Left ventricle myocardium inferior (tissue), 1 donor: ENCODE results near the gene VIPR2. TPM values are rescaled to one million over a fixed set of nuclear protein-coding genes. Genes with fewer than 3 reads are reported as not detected.
A peak's percentile ranks its signal among the peaks of the same experiment; 100 is the strongest.

ENCODE experiments used
- DNase-seq: peaks from one replicate; pipeline ENCODE4 v3.0.0-alpha.2; 2020
- H3K27ac ChIP-seq: fragments of 200-600 bp; replicated peaks from 2 replicates; pipeline ENCODE4 v1.8.0; 2021
- H3K27me3 ChIP-seq: fragments of 200-600 bp; 2 replicates; pipeline ENCODE4 v1.8.0; 2021; ENCODE audit warnings: low read depth
- H3K36me3 ChIP-seq: fragments of 200-600 bp; 2 replicates; pipeline ENCODE4 v1.8.0; 2021
- H3K4me1 ChIP-seq: fragments of 200-600 bp; 2 replicates; pipeline ENCODE4 v1.8.0; 2021
- H3K4me3 ChIP-seq: fragments of 200-600 bp; 2 replicates; pipeline ENCODE4 v1.8.0; 2021; ENCODE audit warnings: mild to moderate bottlenecking, moderate library complexity
- H3K9me3 ChIP-seq: fragments of 200-600 bp; replicated peaks from 2 replicates; pipeline ENCODE4 v1.8.0; 2021
- intact Hi-C: fragments of 100-400 bp; cut with micrococcal nuclease; formaldehyde crosslinking; loops from one replicate; pipeline ENCODE4 v1.11.0; 2022
- total RNA-seq: library from RNA; stranded (reverse); fragmentation: NEBNext Ultra II Directional; extraction: Animal tissue kit (Norgen Biotek cat#: 25700); gene quantifications from one replicate; pipeline ENCODE4 v1.2.1, GENCODE V29; 2021
- TF ChIP-seq, protein P1 (sequence below): fragments of 200-600 bp; IDR thresholded peaks from 2 replicates; pipeline ENCODE4 v1.8.0; 2021; ENCODE audit warnings: antibody characterized with exemption, mild to moderate bottlenecking, borderline replicate concordance
- donor health status: DM: no; HTN: yes; CAD: no; lungs with severe emphysema.

The VIPR2 gene
- total RNA-seq, 1 donor from 2014 or later: 17.5 TPM

DNA sequence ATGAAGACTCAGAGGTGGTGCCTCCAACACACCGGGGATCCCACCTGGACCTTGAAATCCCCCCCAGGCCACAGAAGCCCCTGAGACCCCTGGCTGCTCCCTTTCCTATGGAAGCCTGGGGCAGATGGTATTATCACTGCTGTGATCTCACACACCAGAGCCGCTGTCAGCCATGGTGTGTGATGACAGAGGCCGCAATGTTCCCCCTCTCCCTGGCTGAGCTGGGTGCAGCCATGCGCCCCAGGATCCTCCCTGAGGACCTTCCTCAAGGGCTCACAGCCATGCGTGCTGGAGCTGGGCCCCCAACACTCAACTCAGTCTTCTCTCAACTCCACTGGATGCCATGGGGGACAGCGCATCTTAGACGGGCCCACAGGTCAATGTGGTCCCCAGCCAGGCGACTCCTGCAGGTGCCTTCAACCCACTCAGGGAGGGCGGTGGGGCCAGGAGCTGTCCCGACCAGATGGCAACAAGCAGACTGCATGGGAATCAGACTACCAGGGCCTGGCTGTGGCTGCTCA, 44.9 kb downstream of the VIPR2 start:
- Histone ChIP-seq H3K36me3 (peaks cover 8% of the 10 kb centered on the region), H3K9me3 (no peaks in the 10 kb centered on the region), H3K4me3 (no peak overlapping the region), H3K27ac (peak overlapping the region; percentile 98), H3K4me1 (peaks cover 52% of the 10 kb centered on the region), H3K27me3 (no peaks in the 10 kb centered on the region)
- TF ChIP-seq, protein P1, sequence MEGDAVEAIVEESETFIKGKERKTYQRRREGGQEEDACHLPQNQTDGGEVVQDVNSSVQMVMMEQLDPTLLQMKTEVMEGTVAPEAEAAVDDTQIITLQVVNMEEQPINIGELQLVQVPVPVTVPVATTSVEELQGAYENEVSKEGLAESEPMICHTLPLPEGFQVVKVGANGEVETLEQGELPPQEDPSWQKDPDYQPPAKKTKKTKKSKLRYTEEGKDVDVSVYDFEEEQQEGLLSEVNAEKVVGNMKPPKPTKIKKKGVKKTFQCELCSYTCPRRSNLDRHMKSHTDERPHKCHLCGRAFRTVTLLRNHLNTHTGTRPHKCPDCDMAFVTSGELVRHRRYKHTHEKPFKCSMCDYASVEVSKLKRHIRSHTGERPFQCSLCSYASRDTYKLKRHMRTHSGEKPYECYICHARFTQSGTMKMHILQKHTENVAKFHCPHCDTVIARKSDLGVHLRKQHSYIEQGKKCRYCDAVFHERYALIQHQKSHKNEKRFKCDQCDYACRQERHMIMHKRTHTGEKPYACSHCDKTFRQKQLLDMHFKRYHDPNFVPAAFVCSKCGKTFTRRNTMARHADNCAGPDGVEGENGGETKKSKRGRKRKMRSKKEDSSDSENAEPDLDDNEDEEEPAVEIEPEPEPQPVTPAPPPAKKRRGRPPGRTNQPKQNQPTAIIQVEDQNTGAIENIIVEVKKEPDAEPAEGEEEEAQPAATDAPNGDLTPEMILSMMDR: no peak
- intact Hi-C loops: no loop called here
- peak; percentile 14 for DNase-seq

DNA sequence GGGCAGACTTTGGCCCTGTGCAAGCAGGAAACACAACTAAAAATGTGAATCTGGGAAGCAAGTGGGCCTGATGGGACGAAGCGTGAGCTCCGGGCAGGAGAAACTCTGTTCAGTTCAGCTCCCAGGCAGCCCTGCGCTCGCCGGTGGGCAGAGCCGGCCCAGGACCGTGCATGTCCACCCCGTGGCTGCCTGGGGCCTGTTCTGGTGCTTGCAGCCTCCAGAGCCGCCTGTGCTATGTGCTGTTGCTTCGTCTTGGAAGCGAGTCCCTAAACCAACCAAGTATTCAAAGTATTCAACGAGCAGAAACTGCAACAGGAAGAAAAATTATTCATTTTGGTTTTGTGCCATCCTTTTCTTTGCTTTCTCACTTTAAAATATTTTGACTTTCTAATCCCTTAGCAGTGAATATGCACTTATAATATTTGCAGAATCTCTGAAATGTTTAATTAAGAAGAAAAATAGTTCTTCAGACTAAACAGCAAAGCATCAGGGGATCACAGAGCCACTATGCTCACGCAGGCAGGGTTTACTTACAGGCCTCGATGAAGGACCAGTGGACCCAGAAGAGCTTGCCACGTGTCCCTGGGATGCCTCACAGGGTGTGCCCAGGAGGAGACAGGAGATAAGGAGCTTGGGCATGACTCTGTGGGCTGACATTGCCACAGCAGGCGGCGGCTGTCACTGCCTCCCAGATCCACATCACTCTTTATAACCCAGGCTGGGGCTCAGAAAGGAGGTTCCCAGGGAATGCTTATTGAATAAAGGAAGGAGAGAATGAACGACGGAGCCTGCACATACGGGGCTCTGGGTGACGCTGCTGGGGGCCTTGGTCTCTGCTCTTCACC, 45.6 kb downstream of the VIPR2 start:
- Histone ChIP-seq H3K9me3 (no peaks in the 10 kb centered on the region), H3K4me1 (peaks cover 56% of the 10 kb centered on the region), H3K27me3 (no peaks in the 10 kb centered on the region), H3K4me3 (no peak overlapping the region), H3K27ac (peak overlapping the region; percentile 98), H3K36me3 (peaks cover 8% of the 10 kb centered on the region)
- intact Hi-C loops: no loop called here
- no peak for DNase-seq
- TF ChIP-seq, protein P1: no peak

DNA sequence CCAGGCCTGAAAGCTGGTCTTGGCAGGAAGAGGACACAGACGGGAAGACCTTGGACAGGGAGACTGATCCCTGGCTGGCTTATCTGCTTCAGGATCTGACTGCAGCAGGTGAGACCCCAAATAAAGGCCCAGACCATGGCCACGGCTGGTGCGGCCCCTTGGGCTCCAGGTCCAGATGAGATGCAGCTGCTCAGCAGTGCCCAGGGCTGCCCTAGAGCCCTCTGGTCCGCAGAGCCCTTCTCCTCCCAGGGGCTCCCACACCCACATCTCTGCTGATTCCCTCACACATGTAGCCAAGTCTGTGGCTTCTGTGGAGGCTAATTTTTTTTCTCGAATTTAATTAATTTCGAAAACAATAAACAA, 46.3 kb downstream of the VIPR2 start:
- intact Hi-C loops: no loop called here
- Histone ChIP-seq H3K36me3 (peaks cover 8% of the 10 kb centered on the region), H3K27ac (peak overlapping the region; percentile 98), H3K9me3 (no peaks in the 10 kb centered on the region), H3K4me3 (peak overlapping the region; percentile 32), H3K4me1 (peaks cover 56% of the 10 kb centered on the region), H3K27me3 (no peaks in the 10 kb centered on the region)
- no peak for DNase-seq
- TF ChIP-seq, protein P1: no peak

DNA sequence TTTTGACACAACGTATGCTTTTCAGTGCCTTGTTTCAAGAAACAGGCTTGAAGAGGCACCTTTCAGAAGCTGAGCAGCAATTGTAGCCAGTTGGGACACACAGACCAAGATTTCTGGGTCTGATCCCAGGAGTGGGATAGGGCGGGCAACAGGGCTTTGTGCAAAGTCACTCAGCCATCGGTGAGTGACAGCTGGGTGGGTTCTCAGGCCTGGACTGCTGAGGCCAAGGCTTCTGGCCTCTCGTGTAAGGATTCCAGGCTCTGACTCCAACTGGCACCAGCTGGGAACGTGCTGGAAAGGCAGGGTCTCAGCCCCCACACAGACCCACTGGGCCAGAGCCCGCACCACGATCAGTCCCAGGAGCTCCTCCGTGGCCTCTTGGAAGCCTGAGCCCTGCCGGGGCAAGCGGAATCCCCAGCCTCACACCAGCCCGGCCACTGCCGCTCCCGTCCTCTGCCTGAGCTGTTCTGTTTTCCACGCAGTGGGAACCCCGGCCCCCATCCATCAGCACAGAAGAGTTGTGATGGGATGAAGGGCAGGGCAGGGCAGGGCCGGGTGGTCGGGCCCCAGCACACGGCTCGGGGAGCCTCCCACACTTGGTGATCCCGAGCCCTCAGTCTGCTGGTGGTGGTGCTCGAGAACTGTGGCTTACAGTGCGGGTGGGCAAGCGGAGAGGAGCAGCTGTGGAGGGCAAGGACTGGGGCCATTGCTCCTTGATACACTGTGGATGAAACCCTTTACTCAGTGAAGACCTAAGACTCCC, 46.8 kb downstream of the VIPR2 start:
- Histone ChIP-seq H3K27me3 (no peaks in the 10 kb centered on the region), H3K4me1 (peaks cover 61% of the 10 kb centered on the region), H3K4me3 (peak overlapping the region; percentile 32), H3K36me3 (peaks cover 8% of the 10 kb centered on the region), H3K9me3 (no peaks in the 10 kb centered on the region), H3K27ac (peak overlapping the region; percentile 98)
- TF ChIP-seq, protein P1: no peak
- DNase-seq: no peak
- intact Hi-C loops: no loop called here

DNA sequence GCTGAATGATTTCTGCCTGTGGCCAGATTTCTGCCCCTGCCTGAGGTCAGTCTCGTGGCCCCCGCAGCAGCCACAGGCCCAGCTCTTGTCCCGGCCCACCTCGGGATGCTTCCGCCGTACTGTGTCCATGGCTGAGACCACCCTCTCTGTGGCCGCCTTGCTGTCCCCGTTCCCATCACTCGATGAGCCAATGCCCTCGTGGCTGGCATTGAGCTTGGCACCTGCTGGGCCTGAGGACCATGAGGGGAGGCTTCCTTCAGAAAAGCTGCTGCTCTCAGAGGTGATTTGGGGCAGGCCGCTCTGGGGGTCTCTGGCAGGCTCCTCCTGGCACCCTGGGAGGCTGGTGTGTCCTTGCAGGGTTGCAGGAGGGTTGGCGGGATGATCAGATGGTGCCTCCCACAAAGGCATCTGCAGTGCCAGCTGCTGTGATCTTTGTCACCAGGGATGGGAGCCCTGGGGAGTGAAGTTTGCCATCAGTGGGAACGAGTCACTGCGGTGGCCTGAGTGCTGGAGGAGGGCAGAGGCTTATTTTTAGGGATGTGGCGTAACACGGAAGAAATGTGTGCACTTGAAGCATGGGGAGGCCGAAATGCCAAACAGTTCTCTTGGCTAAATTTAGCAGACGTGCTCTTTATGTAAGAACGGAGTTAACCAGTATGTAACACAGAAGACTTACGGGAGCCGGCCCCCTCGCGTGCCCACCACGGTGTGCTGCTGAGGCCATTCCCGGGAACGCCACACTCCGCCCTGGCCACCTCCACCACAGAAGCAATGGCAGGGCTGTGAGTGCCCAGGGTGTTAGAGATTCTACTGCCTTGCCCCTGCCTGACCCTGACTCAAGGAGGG, 47.7 kb downstream of the VIPR2 start:
- intact Hi-C loops: no loop called here
- Histone ChIP-seq H3K4me1 (peaks cover 68% of the 10 kb centered on the region), H3K4me3 (peak overlapping the region; percentile 69)

More for the DNA sequence above, 47.7 kb downstream of the VIPR2 start:
- Histone ChIP-seq H3K9me3 (no peaks in the 10 kb centered on the region), H3K36me3 (peaks cover under 1% of the 10 kb centered on the region), H3K27me3 (no peaks in the 10 kb centered on the region), H3K27ac (peak overlapping the region; percentile 98)
- DNase-seq: peak; percentile 62
- TF ChIP-seq, protein P1: no peak
